ENCODE data around the gene TXNRD2.

DNA sequence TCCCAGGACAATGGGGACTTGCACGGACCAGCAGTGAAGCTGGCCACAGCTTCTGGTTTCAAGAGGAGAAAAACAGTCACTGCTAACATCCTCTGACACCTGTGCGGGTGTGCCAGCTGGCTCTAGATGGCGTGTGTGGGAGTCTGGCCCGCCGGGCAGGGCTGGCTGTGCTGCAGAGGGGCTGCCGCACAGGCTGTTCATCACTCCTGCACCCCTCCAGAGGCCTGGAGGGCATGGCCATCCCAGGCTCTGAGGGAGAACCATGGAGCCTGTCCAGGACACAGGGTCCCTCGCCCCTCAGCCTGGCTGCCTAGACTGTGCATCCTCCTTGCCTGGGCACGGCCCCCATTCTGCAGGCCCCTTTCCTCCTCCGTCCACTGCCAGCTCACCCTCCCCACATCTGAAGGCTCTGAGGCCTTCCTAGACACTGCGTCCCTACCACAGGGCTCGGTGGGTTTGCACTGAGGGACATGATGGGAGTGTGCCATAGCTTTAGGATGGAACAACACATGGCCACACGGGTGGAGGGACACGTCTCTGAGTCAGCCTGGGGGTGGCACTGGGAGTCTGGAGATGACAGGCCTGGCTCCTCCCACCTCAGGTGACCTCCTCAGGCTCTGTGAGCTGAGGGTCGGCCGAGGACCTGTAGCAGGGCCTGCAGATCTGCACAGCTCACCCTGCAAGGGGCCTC is 44.8 kb downstream of the TXNRD2 start:
- TF ChIP-seq, protein P1, sequence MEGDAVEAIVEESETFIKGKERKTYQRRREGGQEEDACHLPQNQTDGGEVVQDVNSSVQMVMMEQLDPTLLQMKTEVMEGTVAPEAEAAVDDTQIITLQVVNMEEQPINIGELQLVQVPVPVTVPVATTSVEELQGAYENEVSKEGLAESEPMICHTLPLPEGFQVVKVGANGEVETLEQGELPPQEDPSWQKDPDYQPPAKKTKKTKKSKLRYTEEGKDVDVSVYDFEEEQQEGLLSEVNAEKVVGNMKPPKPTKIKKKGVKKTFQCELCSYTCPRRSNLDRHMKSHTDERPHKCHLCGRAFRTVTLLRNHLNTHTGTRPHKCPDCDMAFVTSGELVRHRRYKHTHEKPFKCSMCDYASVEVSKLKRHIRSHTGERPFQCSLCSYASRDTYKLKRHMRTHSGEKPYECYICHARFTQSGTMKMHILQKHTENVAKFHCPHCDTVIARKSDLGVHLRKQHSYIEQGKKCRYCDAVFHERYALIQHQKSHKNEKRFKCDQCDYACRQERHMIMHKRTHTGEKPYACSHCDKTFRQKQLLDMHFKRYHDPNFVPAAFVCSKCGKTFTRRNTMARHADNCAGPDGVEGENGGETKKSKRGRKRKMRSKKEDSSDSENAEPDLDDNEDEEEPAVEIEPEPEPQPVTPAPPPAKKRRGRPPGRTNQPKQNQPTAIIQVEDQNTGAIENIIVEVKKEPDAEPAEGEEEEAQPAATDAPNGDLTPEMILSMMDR (IDR thresholded peaks at IDR 0.05; ENCODE audit: low read length) = no peak
- TF ChIP-seq EZH2 (optimal IDR thresholded peaks at IDR 0.05; ENCODE audit: low read depth, low read length) (no peak), EZH2phosphoT487 (IDR thresholded peaks at IDR 0.05; ENCODE audit: low read length) (no peak)

Data from MM.1S (cell line).